ENCODE data around the gene PI4K2B. TPM values are rescaled to one million over a fixed set of nuclear protein-coding genes. Genes with fewer than 3 reads are reported as not detected.
"Not testable (repeated sequence)": the region's sequence is repeated elsewhere in the genome, so short reads cannot be mapped to it uniquely, and the experiment has no call there.

The PI4K2B gene
- total and polyA plus RNA-seq, 2 donors: 20.4 to 24.0 TPM

DNA sequence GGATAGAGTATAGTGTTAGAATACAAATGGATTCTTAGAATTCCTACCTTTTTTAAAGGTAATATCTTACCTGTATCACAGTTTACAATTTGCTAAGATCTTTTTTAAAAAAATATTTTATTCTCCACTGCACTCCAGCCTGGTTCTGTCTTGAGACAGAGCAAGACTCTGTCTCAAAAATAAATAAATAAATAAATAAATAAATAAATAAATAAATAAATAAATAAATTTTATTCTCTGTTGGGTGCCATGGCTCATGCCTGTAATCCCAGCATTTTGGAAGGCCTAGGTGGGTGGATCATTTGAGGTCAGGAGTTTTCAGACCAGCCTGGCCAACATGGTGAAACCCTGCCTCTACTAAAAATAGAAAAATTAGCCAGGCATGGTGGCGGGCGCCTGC is 2.2 kb downstream of the PI4K2B start:
- WGBS: 98% methylated on average over 2 of the region's 2 CpGs
- Histone ChIP-seq H3K4me1 (ENCODE audit: control insufficient read depth in 2 of 2, insufficient read depth in 2 of 2, low read length in 2 of 2) (peaks cover 9 to 20% of the 10 kb centered on the region in 2 donors), H3K9me3 (ENCODE audit: control insufficient read depth in 2 of 2, insufficient read depth in 1 of 2, low read length in 1 of 2) (peaks cover 0 to 17% of the 10 kb centered on the region in 2 donors)
- H3K27me3 ChIP-seq (ENCODE audit: control insufficient read depth in 2 of 2, insufficient read depth in 1 of 2, low read length in 1 of 2); H3K4me3 ChIP-seq (ENCODE audit: low read length in 2 of 2); H3K36me3 ChIP-seq (ENCODE audit: control insufficient read depth in 2 of 2, insufficient read depth in 2 of 2, low read length in 1 of 2); H3K27ac ChIP-seq (ENCODE audit: low read depth in 1 of 2, low read length in 1 of 2); DNase-seq (ENCODE audit: low read depth in 6 of 9, low spot score in 9 of 9): not testable (repeated sequence)

DNA sequence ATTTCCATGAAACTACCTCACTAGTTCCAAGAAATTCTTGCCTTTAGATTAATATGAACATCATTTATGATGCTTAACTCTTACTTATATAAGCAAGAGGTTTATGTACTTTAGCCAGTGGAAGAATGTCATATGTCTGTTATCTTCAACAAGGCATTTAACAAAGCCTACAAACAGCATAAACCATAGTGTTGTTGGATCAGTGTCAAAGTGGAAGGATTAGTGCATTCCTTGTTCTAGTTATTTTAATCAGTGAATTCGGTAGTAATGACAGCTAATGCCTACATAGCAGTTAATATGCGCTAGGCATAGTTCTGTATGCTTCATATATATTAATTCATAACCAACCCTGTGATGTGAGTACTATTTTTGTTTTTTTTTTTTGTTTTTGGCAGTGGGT is 3.1 kb downstream of the PI4K2B start:
- peaks cover 0 to 5% of the 10 kb centered on the region in 2 donors for H3K36me3 ChIP-seq (ENCODE audit: control insufficient read depth in 2 of 2, insufficient read depth in 2 of 2, low read length in 1 of 2)
- WGBS: 96% methylated on average over 2 of the region's 2 CpGs
- peaks cover 0 to 15% of the 10 kb centered on the region in 2 donors for H3K9me3 ChIP-seq (ENCODE audit: control insufficient read depth in 2 of 2, insufficient read depth in 1 of 2, low read length in 1 of 2)
- no peaks in the 10 kb centered on the region for H3K27me3 ChIP-seq (ENCODE audit: control insufficient read depth in 2 of 2, insufficient read depth in 1 of 2, low read length in 1 of 2)
- H3K27ac ChIP-seq (ENCODE audit: low read depth in 1 of 2, low read length in 1 of 2): no peak overlapping the region
- H3K4me3 ChIP-seq (ENCODE audit: low read length in 2 of 2): no peak overlapping the region
- peaks cover 9 to 20% of the 10 kb centered on the region in 2 donors for H3K4me1 ChIP-seq (ENCODE audit: control insufficient read depth in 2 of 2, insufficient read depth in 2 of 2, low read length in 2 of 2)
- no peak for DNase-seq (ENCODE audit: low read depth in 6 of 9, low spot score in 9 of 9)

DNA sequence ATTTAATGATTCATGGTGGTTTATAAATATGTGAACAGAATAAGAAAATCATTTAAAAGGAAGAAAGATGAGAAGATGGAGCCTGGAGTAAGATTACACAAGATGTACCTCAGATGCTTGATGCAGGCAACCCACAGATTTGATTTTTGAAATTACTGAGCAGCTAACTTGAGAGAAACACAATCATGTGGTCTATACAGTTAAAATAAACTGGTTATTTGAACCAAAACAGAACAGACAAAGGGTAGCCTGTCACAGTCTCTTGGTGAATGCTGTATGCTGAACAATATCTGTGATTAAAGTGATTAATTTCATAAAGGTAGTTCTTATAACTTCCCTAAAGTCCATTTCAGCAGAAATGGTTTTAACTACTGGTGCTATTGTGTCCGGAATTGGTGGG is 4.2 kb downstream of the PI4K2B start:
- peaks cover 0 to 5% of the 10 kb centered on the region in 2 donors for H3K36me3 ChIP-seq (ENCODE audit: control insufficient read depth in 2 of 2, insufficient read depth in 2 of 2, low read length in 1 of 2)
- no peak for DNase-seq (ENCODE audit: low read depth in 6 of 9, low spot score in 9 of 9)
- H3K9me3 ChIP-seq (ENCODE audit: control insufficient read depth in 2 of 2, insufficient read depth in 1 of 2, low read length in 1 of 2): peaks cover 0 to 11% of the 10 kb centered on the region in 2 donors
- H3K4me1 ChIP-seq (ENCODE audit: control insufficient read depth in 2 of 2, insufficient read depth in 2 of 2, low read length in 2 of 2): peaks cover 9 to 20% of the 10 kb centered on the region in 2 donors
- H3K27ac ChIP-seq (ENCODE audit: low read depth in 1 of 2, low read length in 1 of 2): no peak overlapping the region
- H3K27me3 ChIP-seq (ENCODE audit: control insufficient read depth in 2 of 2, insufficient read depth in 1 of 2, low read length in 1 of 2): no peaks in the 10 kb centered on the region
- WGBS: 97% methylated on average over 1 of the region's 1 CpG
- H3K4me3 ChIP-seq (ENCODE audit: low read length in 2 of 2): no peak overlapping the region

DNA sequence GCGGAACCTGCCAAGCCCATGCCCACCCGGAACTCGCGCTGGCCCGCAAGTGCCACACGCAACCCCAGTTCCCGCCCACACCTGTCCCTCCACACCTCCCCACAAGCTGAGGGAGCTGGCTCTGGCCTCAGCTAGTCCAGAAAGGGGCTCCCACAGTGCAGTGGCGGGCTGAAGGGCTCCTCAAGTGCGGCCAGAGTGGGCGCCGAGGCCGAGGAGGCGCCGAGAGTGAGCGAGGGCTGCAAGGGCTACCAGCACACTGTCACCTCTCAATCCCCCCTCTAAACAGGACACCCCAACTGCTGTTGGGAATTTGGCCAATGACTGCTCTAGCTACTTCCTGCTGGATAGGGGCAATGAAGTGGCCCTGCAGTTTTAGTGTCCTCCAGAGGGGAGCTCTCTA is 5.7 kb downstream of the PI4K2B start:
- not testable (repeated sequence) for DNase-seq (ENCODE audit: low read depth in 6 of 9, low spot score in 9 of 9)

DNA sequence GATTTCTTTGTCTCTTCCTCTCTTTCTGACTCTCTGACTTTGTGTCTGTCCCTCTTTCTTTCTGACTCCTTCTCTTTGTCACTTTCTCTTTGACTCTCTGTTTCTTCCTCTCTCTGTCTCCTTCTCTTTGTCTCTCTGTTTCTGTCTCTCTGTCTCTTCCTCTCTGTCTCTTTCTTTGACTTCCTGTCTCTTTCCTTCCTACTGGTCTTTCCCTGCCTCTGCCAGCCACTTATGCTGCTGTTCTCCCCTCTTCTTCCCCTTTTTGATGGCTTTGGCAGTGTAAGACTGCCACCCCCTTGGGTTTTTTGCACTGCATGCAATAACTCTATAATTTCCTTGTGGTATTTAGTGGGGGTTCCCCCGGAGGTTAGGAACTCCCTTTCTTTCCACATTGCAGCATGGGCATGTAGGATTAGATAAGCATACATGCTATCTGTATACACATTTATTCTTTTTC is 6.9 kb downstream of the PI4K2B start:
- H3K27ac ChIP-seq (ENCODE audit: low read depth in 1 of 2, low read length in 1 of 2): peak overlapping the region in 1 of 2 donors; percentile 3
- WGBS: 12% methylated on average over 1 of the region's 1 CpG

More for the DNA sequence above, 5.7 kb downstream of the PI4K2B start:
- H3K36me3 ChIP-seq (ENCODE audit: control insufficient read depth in 2 of 2, insufficient read depth in 2 of 2, low read length in 1 of 2); H3K27me3 ChIP-seq (ENCODE audit: control insufficient read depth in 2 of 2, insufficient read depth in 1 of 2, low read length in 1 of 2); H3K4me3 ChIP-seq (ENCODE audit: low read length in 2 of 2); H3K9me3 ChIP-seq (ENCODE audit: control insufficient read depth in 2 of 2, insufficient read depth in 1 of 2, low read length in 1 of 2): not testable (repeated sequence)
- H3K27ac ChIP-seq (ENCODE audit: low read depth in 1 of 2, low read length in 1 of 2): peak overlapping the region in 1 of 2 donors; percentile 68
- WGBS: 94% methylated on average over 15 of the region's 15 CpGs
- H3K4me1 ChIP-seq (ENCODE audit: control insufficient read depth in 2 of 2, insufficient read depth in 2 of 2, low read length in 2 of 2): peaks cover 9 to 20% of the 10 kb centered on the region in 2 donors

DNA sequence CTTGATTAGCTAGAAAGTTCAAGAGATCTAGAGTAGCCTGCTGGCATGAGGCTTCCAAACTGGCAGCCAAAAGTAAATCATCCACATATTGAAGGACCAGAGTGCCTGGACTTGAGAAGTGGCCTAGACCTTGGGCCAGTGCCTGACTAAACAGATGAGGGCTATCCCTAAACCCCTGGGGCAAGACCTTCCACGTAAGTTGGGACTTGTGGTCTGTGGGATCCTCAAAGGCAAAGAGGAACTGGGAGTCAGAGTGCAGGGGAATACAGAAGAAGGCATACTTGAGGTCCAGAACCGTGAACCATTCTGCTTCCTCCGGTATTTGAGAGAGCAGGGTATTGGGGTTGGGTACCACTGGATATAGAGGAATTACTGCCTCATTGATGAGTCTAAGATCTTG is 8.4 kb downstream of the PI4K2B start:
- peaks cover 0 to 14% of the 10 kb centered on the region in 2 donors for H3K4me1 ChIP-seq (ENCODE audit: control insufficient read depth in 2 of 2, insufficient read depth in 2 of 2, low read length in 2 of 2)
- H3K36me3 ChIP-seq (ENCODE audit: control insufficient read depth in 2 of 2, insufficient read depth in 2 of 2, low read length in 1 of 2); H3K27ac ChIP-seq (ENCODE audit: low read depth in 1 of 2, low read length in 1 of 2); H3K27me3 ChIP-seq (ENCODE audit: control insufficient read depth in 2 of 2, insufficient read depth in 1 of 2, low read length in 1 of 2); H3K4me3 ChIP-seq (ENCODE audit: low read length in 2 of 2); DNase-seq (ENCODE audit: low read depth in 6 of 9, low spot score in 9 of 9): not testable (repeated sequence)
- WGBS: 95% methylated on average over 3 of the region's 3 CpGs
- peaks cover 0 to 19% of the 10 kb centered on the region in 2 donors for H3K9me3 ChIP-seq (ENCODE audit: control insufficient read depth in 2 of 2, insufficient read depth in 1 of 2, low read length in 1 of 2)

More for the DNA sequence above, 6.9 kb downstream of the PI4K2B start:
- H3K4me1 ChIP-seq (ENCODE audit: control insufficient read depth in 2 of 2, insufficient read depth in 2 of 2, low read length in 2 of 2): peaks cover 3 to 18% of the 10 kb centered on the region in 2 donors
- peak in 1 of 9 donors; percentile 3 for DNase-seq (ENCODE audit: low read depth in 6 of 9, low spot score in 9 of 9)
- H3K27me3 ChIP-seq (ENCODE audit: control insufficient read depth in 2 of 2, insufficient read depth in 1 of 2, low read length in 1 of 2); H3K36me3 ChIP-seq (ENCODE audit: control insufficient read depth in 2 of 2, insufficient read depth in 2 of 2, low read length in 1 of 2); H3K4me3 ChIP-seq (ENCODE audit: low read length in 2 of 2): not testable (repeated sequence)
- H3K9me3 ChIP-seq (ENCODE audit: control insufficient read depth in 2 of 2, insufficient read depth in 1 of 2, low read length in 1 of 2): peaks cover 0 to 17% of the 10 kb centered on the region in 2 donors

DNA sequence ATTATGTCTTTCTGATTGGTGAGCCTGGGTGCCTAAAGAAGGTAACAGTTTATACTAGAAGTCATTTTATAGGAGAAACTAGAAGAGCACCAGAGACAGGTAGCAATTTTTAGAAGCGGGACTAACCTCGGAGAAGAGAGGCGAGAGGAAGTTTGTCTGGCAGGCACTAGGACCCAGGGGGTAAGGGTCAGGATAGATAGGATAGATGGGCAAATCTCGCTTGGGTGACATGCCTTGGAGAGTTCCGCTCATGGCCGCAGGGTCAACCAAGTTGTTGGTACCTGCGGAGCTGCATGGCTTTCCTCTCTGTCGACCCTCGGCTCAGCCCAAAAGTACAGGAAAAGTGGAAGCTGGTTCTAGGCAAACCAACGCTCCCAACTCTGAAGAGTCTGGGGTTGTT is 11.3 kb downstream of the PI4K2B start:
- no peaks in the 10 kb centered on the region for H3K27me3 ChIP-seq (ENCODE audit: control insufficient read depth in 2 of 2, insufficient read depth in 1 of 2, low read length in 1 of 2)
- no peak overlapping the region for H3K4me3 ChIP-seq (ENCODE audit: low read length in 2 of 2)
- peaks cover 0 to 13% of the 10 kb centered on the region in 2 donors for H3K9me3 ChIP-seq (ENCODE audit: control insufficient read depth in 2 of 2, insufficient read depth in 1 of 2, low read length in 1 of 2)
- peaks cover 3% of the 10 kb centered on the region in 2 donors for H3K36me3 ChIP-seq (ENCODE audit: control insufficient read depth in 2 of 2, insufficient read depth in 2 of 2, low read length in 1 of 2)
- no peak overlapping the region for H3K27ac ChIP-seq (ENCODE audit: low read depth in 1 of 2, low read length in 1 of 2)
- H3K4me1 ChIP-seq (ENCODE audit: control insufficient read depth in 2 of 2, insufficient read depth in 2 of 2, low read length in 2 of 2): peaks cover 0 to 3% of the 10 kb centered on the region in 2 donors
- WGBS: over 99% methylated on average over 10 of the region's 10 CpGs
- DNase-seq (ENCODE audit: low read depth in 6 of 9, low spot score in 9 of 9): no peak

DNA sequence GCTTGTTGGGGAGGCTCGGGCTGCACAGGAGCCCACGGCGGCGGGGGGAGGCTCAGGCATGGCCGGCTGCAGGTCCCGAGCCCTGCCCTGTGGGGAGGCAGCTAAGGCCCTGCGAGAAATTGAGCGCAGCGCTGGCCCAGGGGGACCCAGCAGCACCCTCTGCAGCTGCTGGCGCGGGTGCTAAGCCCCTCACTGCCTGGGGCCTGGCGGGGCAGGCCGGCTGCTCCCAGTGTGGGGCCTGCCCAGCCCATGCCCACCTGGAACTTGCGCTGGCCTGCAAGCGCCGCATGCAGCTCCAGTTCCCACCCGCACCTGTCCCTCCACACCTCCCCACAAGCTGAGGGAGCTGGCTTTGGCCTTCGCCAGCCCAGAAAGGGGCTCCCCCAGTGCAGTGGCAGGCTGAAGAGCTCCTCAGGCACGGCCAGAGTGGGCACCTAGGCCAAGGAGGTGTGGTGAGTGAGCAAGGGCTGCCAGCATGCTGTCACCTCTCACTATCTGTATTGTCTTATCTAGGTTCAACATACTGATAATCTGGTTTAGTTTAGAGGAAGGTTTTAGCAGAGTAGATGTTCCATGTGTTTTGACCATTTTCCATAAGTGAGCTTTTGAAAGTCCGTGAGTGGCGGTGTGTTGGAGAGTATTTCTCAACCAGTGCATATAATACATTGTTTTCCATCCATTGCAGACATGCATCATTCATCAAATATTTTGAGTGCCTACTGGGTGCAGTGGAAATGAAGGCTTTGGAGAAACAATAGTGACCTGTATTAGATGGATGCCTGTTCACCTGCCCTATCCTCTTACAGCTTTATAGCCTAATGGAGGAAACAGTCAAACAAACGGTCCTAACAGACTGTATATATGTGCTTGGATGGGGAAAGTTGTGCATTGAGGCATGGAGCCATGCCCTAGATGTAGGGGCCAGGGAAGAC is 13.1 kb downstream of the PI4K2B start:
- Histone ChIP-seq H3K36me3 (ENCODE audit: control insufficient read depth in 2 of 2, insufficient read depth in 2 of 2, low read length in 1 of 2) (peaks cover 3% of the 10 kb centered on the region in 2 donors), H3K27ac (ENCODE audit: low read depth in 1 of 2, low read length in 1 of 2) (no peak overlapping the region), H3K27me3 (ENCODE audit: control insufficient read depth in 2 of 2, insufficient read depth in 1 of 2, low read length in 1 of 2) (no peaks in the 10 kb centered on the region), H3K4me1 (ENCODE audit: control insufficient read depth in 2 of 2, insufficient read depth in 2 of 2, low read length in 2 of 2) (no peaks in the 10 kb centered on the region), H3K4me3 (ENCODE audit: low read length in 2 of 2) (no peak overlapping the region), H3K9me3 (ENCODE audit: control insufficient read depth in 2 of 2, insufficient read depth in 1 of 2, low read length in 1 of 2) (peaks cover 0 to 13% of the 10 kb centered on the region in 2 donors)
- DNase-seq (ENCODE audit: low read depth in 6 of 9, low spot score in 9 of 9): no peak
- 96% methylated on average over 22 of the region's 22 CpGs for WGBS

DNA sequence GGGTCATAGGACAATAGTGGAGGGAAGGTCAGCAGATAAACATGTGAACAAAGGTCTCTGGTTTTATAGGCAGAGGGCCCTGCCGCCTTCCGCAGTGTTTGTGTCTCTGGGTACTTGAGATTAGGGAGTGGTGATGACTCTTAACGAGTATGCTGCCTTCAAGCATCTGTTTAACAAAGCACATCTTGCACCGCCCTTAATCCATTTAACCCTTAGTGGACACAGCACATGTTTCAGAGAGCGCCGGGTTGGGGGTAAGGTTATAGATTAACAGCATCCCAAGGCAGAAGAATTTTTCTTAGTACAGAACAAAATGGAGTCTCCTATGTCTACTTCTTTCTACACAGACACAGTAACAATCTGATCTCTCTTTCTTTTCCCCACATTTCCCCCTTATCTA is 15.0 kb downstream of the PI4K2B start:
- WGBS: 93% methylated on average over 6 of the region's 6 CpGs
- H3K4me1 ChIP-seq (ENCODE audit: control insufficient read depth in 2 of 2, insufficient read depth in 2 of 2, low read length in 2 of 2); H3K27me3 ChIP-seq (ENCODE audit: control insufficient read depth in 2 of 2, insufficient read depth in 1 of 2, low read length in 1 of 2); H3K4me3 ChIP-seq (ENCODE audit: low read length in 2 of 2); H3K36me3 ChIP-seq (ENCODE audit: control insufficient read depth in 2 of 2, insufficient read depth in 2 of 2, low read length in 1 of 2); H3K27ac ChIP-seq (ENCODE audit: low read depth in 1 of 2, low read length in 1 of 2); DNase-seq (ENCODE audit: low read depth in 6 of 9, low spot score in 9 of 9): not testable (repeated sequence)
- peaks cover 0 to 13% of the 10 kb centered on the region in 2 donors for H3K9me3 ChIP-seq (ENCODE audit: control insufficient read depth in 2 of 2, insufficient read depth in 1 of 2, low read length in 1 of 2)

All from thymus (tissue), 11 donors.